HG02943 (cell line): ENCODE results near the gene SERINC2.
A peak's percentile ranks its signal among the peaks of the same experiment; 100 is the strongest.

Source experiments
- ATAC-seq: cut with Tn5 transposase; IDR thresholded peaks from one replicate; pipeline ENCODE4 v1.9.1; 2021; ENCODE audit warnings: mild to moderate bottlenecking, low read depth, moderate library complexity; ENCODE audit not compliant: unreplicated experiment

Gene SERINC2

DNA sequence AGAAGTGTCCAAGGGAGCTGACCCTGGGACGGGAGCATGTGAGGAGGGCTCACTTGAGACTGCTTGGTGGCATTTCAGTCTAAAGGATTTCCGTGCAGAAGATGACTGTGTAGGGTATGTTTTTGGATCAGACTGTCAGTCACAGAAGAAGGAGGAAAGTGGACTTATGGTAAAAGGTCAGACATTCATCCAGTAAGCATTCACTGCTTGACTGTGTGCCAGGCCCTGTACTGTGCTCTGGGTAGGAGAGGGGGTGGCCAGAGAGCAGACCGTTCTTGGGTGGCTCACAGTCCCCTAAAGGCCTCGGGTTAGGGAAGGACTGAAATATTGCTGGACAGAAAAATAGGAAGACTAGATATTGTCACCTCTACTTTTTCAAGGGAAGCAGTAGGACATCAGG lies 2.1 kb upstream of the SERINC2 start:
- ATAC-seq = no peak

DNA sequence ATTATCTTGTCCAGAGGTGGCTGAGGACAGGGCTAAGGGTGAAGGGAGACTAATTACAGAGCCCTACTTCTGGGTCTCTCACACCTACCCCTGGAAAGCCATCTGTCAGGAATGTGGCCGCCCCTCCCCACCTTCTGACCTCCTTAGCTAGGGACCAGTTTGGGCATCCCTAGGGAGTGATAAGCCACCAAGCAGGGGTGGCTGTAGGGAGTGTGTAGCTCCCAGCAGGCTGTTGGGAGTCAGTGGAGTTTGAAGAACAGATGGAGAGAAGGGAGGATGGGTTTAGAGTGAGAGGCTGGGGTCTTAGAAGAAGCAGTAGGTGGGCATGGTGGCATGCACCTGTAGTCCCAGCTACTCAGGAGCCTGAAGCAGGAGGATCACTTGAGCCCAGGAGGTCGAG lies 808 bp upstream of the SERINC2 start:
- ATAC-seq = no peak

DNA sequence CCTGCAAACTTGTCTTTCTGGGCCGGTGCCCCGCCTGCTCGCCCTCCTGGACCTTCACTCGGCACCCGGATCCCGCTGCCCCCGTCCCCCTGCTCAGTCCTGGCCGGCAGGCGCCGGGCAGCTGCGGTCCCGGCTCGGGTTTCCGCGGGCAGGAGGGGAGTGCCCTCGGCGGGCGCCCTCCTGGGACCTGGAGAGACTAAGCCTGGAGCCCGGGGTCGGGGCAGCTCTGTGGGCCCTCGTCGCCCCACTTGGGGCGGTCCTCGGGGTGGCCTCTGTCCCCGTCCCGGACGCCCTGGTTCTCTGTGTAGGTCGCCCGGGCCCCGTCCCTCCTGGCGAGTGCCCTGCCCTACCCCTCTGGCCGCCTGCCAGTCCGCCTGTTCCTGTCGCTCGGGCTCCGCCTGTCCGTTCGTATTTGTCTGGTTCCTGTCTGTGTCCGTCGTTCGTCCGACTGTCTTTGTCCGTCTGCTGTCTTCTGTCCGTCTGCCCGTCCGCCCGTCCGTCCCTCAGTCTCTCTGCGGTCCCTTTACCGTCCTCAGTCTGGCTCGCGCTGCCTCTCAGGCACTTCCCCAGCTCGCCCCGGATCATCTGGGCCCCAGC lies 490 bp downstream of the SERINC2 start:
- no peak for ATAC-seq

DNA sequence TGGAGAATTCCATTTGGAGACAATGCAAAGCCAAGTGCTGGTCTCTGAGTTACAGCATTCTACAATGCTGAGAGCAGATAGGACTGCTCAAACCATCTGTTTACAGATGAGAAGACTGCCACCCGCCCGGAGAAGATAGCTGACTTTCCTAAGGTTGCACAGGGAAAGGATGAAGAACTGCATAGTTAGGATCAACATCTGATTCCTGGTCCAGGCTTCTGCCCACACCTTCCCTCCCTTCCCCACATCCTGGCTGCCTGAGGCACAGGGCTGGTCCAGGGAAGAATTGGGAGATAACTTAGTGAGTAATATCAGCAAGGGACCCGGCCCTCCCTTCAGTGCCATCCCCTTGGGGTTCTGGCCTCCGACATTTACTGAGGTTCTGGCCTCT lies 2.0 kb downstream of the SERINC2 start:
- ATAC-seq = no peak

DNA sequence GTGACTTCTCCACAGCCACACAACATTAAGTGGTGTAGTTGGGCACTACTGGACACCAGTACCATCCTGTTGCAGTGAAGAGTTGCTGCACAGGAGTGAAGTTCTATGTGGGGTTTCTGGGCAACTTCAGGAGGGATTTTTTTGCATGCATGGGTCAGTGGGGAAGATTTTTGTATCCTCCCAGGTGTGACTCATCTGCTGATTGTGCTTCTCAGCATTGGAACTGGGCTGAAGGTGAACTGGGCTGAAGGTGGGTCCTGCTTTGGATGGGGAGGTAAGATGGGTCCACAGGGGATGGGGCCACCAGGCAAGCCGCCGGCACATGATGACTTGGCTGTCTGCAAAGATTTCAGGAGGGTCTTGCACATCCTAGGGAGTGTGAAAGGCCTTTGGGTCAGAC lies 2.6 kb downstream of the SERINC2 start:
- no peak for ATAC-seq

DNA sequence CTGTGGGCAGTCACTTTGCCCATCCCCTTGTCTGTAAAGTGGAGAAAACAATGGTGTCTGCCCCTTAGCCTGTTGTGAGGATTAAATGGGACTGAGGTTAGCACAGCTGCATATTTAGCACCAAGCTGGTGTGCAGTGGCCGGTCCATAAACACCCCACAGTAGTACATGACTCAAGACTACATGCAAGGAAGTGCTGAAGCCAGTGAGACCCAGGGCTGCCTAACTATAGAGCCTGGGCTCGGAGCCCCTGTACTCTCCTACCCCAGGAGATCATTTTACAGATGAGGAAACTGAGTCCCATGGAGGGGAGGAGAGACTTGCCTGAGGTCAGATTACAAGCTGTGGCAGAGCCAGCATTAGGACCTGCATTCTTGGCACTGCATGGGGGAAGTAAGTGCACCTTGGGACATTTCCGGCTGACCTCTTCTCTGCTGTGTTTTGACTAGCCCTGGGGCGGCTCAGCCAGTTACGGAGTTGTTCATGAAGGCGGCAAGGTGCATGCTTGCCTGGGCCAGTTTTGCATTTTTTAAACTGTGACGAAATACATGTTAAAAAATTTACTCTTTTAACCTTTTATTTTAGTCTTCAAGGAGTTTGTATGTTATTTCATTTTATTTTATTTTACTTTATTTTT lies 3.2 kb downstream of the SERINC2 start:
- ATAC-seq = no peak

DNA sequence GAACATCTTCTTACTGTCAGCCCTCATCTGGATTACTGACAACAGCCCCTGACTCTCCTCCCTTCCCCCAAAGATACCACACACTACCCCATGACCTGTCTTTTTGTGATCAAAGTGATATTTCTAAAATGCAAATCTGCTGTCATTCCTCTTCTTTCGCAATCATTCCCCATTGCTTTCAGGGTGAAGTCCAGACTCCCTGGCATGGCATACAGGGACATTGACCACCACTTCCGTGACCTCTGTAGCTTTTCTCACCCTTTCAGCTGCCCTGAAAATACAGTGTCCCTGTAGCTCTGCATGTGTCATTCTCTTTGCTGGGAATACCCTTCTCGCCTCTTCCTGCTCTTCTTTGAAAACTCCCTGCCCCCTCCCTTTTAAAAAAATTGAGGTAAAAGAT lies 4.1 kb downstream of the SERINC2 start:
- no peak for ATAC-seq

GRCh38 chr1:31418626-31419323 lies 5.8 kb downstream of the SERINC2 start:
- ATAC-seq = no peak

DNA sequence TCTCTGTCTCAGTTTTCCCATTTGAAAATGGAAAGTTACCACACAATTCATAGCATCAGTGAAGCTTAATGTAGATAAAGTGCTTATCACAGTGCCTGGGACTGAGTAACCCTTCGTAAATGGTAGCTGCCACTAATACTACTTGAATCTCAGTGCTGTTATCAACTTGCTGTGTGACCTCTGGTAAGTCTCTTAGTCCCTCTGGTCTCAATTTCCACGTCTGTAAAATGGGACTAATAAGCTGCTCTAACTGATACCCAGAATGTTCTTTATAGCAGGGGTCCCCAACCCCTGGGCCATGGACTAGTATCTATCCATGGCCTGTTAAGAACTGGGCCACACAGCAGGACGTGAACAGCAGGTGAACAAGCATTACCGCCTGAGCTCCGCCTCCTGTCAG lies 7.7 kb downstream of the SERINC2 start:
- ATAC-seq = no peak

GRCh38 chr1:31421371-31422040 lies 8.5 kb downstream of the SERINC2 start:
- no peak for ATAC-seq

- ATAC-seq = no peak
Measured at GRCh38 chr1:31422505-31423319, 9.7 kb downstream of the SERINC2 start.

DNA sequence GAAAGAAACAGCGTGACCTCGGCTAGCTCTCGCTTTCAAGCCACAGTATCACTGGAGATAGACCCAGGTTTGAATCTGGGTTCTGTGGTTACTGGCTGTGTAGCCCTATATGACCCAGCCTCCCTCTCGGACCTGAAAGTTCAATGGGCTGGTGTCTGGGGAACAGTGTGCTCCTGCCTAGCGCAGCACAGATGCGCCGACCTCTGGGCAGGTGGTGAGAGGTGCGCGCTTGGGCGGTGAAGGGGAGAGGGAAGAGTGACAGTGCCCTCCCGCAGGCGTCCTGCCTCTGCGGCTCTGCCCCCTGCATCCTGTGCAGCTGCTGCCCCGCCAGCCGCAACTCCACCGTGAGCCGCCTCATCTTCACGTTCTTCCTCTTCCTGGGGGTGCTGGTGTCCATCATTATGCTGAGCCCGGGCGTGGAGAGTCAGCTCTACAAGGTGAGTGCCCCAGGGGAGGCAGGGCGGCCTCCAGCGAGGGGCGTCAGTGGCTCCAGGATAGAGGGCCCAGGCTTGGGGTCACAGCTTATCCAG lies 10.5 kb downstream of the SERINC2 start:
- peak; percentile 88 for ATAC-seq

GRCh38 chr1:31424568-31424967 lies 11.6 kb downstream of the SERINC2 start:
- ATAC-seq = no peak

DNA sequence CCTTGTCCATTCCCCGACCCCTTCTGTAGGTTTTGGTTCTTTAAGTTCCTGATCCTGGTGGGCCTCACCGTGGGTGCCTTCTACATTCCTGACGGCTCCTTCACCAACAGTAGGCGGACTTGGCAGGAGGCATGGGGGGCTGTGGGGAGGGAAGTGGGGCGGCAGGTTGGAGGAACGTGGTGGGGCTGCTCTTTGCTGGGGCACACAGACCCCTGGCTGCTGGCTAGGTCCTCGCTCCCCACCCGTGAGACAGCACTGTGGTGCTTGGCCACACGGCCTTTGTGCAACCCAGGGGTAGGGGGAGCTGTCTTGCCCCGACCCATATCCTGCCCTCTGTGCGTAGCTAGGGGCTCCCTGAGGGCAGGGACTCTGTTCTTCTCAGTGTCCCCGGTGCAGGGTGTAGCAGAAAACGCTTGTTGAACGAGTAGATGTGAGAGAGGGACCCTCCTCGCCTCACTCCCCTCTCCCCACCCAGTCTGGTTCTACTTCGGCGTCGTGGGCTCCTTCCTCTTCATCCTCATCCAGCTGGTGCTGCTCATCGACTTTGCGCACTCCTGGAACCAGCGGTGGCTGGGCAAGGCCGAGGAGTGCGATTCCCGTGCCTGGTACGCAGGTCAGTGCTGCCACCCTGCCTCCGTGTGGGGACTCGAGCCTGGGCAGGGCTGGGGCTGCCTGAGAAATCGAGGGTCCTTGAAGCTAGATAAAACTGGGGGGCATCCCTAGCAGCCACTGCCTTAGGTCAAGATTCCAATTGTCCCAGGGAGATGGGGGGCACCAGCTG lies 12.5 kb downstream of the SERINC2 start:
- ATAC-seq = no peak

GRCh38 chr1:31426249-31426922 lies 13.4 kb downstream of the SERINC2 start:
- ATAC-seq = no peak

- no peak for ATAC-seq
Measured at GRCh38 chr1:31427322-31427721, 14.3 kb downstream of the SERINC2 start.

DNA sequence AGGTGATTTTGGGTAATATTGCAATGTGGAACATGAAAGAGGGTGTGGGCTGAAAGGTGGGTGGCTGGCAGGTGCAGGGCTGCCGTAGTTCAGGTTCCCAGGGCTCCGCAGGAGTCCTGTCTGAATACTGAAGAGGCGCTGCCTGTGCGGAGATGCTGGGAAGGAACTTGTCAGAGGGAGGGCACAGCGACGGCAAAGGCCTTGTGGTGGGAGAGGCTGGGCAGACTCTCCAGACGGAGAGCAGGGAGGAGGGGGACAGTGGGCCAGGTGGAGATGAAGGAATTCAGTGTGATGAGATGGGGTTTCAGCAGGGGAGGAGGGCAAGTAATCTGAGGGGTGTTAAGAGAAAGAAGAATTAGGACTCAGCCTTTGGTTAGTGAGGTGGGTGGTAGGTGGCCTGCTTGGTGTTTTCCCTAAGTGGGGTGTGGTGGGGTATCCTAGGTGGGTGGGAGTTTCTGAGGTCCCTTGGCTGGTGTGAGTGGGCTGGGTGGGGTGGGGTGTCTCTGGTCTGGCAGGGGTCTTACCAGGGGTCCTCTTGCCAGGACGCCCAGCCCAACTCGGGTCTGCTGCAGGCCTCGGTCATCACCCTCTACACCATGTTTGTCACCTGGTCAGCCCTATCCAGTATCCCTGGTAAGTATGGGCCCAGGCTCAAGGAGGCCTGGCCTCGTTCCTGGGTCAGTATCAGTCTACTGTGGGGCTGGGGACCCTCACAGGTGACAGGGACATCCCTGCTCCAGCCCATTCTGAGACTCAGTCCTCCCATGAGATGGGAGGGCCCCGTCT lies 15.6 kb downstream of the SERINC2 start:
- no peak for ATAC-seq

DNA sequence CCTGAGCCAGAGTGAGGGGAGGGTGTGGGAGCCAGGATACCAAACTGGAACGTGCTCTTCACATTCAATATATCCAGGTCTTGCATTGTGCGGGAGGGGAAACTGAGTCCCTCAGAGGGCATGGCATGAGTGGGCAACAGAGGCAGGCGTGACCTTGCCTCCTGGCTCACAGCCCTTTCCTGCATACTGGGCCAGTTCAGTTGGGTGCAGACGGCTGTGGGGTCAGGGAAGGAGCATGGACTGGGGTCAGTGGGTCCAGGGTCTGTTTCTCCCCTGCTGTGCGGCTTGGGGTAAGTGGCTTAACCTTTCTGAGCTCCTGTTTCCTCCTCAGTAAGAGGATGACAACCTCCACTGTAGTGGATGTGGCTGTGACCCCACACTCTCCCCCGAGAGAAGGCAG lies 16.6 kb downstream of the SERINC2 start:
- no peak for ATAC-seq
